Endodermal cell (in vitro differentiated cells): ENCODE data around the gene RPL13A. TPM values are rescaled to one million over a fixed set of nuclear protein-coding genes. Genes with fewer than 3 reads are reported as not detected.

Experiments
- DNase-seq: peaks from one replicate; pipeline ENCODE4 v3.0.0-alpha.2; 2017
- H3K27ac ChIP-seq: 2 replicates; pipeline ENCODE4 v1.5.1; 2013; ENCODE audit warnings: mild to moderate bottlenecking, low read depth, low read length, moderate library complexity
- H3K27me3 ChIP-seq: 2 replicates; pipeline ENCODE4 v1.6.1; 2013; ENCODE audit warnings: mild to moderate bottlenecking, low read length, moderate library complexity; ENCODE audit not compliant: insufficient read depth, control insufficient read depth, poor library complexity, severe bottlenecking
- H3K36me3 ChIP-seq: 2 replicates; pipeline ENCODE4 v1.7.0; 2013; ENCODE audit warnings: mild to moderate bottlenecking, low read length, moderate library complexity; ENCODE audit not compliant: control insufficient read depth, insufficient read depth
- H3K4me1 ChIP-seq: one replicate; pipeline ENCODE4 v1.7.0; 2013; ENCODE audit warnings: low read length; ENCODE audit not compliant: control insufficient read depth, insufficient read depth
- H3K4me3 ChIP-seq: 2 replicates; pipeline ENCODE4 v1.5.1; 2013; ENCODE audit warnings: mild to moderate bottlenecking, low read length, moderate library complexity
- H3K9ac ChIP-seq: 2 replicates; pipeline ENCODE4 v1.6.1; 2013; ENCODE audit warnings: mild to moderate bottlenecking, low read length, moderate library complexity; ENCODE audit not compliant: poor library complexity, severe bottlenecking; ENCODE audit errors: extremely low read depth
- H3K9me3 ChIP-seq: 2 replicates; pipeline ENCODE4 v1.6.1; 2013; ENCODE audit warnings: mild to moderate bottlenecking, low read length, moderate library complexity; ENCODE audit not compliant: control insufficient read depth
- H3K27ac Mint-ChIP-seq: 2 replicates; pipeline ENCODE4 v1.8.0; 2020; ENCODE audit warnings: mixed read lengths
- H3K27me3 Mint-ChIP-seq: 2 replicates; pipeline ENCODE4 v1.8.0; 2021; ENCODE audit warnings: mild to moderate bottlenecking, mixed read lengths; ENCODE audit not compliant: insufficient read depth
- H3K36me3 Mint-ChIP-seq: 2 replicates; pipeline ENCODE4 v1.8.0; 2020; ENCODE audit warnings: low read depth, mixed read lengths
- H3K4me1 Mint-ChIP-seq: 2 replicates; pipeline ENCODE4 v1.8.0; 2020; ENCODE audit warnings: mixed read lengths
- H3K4me3 Mint-ChIP-seq: 2 replicates; pipeline ENCODE4 v1.8.0; 2020; ENCODE audit warnings: mild to moderate bottlenecking, moderate library complexity, mixed read lengths
- H3K9me3 Mint-ChIP-seq: 2 replicates; pipeline ENCODE4 v1.8.0; 2020; ENCODE audit warnings: mild to moderate bottlenecking, mixed read lengths
- WGBS, 2 experiments: methylation state at CpG; one replicate each; pipeline versions ENCODE4 v1.1.5 to v1.1.7; 2013; ENCODE audit warnings: missing lambda C conversion rate in 2 of 2, mixed read lengths in 1 of 2; ENCODE audit not compliant: insufficient coverage in 1 of 2, insufficient read length in 1 of 2; 5-methylcytosine and 5-hydroxymethylcytosine counted together
- total RNA-seq, 2 donors: library from RNA; stranded (reverse); fragmentation: NEBNext Ultra II Directional in 1 of 2; extraction: Animal tissue kit (Norgen Biotek cat#: 25700) in 1 of 2; gene quantifications; 2 replicates in 1 of 2; 3 replicates in 1 of 2; pipeline ENCODE4 v1.2.1, GENCODE V29; 2021
- TF ChIP-seq, protein P1 (sequence below): fragments of 200-600 bp; sonication (generic); conservative IDR thresholded peaks from 2 replicates; pipeline ENCODE4 v1.5.0; 2021; ENCODE audit warnings: antibody characterized with exemption, mild to moderate bottlenecking

Gene RPL13A
- total RNA-seq, 2 donors from 2014 or later, result 2,434 to 3,023 TPM

DNA sequence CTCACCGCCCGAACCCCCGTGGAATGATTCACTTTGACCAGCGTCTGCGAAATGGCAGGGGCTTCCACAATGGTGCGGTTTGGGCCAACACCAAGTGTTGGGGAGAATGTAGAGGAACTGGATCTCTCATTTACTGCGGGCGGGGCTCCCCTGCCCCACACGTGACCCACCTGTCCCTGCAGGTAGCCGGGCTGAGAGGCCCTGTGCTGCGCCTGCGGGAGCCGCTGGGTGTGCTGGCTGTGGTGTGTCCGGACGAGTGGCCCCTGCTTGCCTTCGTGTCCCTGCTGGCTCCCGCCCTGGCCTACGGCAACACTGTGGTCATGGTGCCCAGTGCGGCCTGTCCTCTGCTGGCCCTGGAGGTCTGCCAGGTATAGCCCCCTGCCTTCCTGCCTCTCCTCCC lies 19.2 kb upstream of the RPL13A start:
- H3K9me3 ChIP-seq, result no peaks in the 10 kb centered on the region
- H3K36me3 ChIP-seq, result peaks cover 33% of the 10 kb centered on the region
- no peak overlapping the region for H3K4me3 Mint-ChIP-seq
- TF ChIP-seq, protein P1, sequence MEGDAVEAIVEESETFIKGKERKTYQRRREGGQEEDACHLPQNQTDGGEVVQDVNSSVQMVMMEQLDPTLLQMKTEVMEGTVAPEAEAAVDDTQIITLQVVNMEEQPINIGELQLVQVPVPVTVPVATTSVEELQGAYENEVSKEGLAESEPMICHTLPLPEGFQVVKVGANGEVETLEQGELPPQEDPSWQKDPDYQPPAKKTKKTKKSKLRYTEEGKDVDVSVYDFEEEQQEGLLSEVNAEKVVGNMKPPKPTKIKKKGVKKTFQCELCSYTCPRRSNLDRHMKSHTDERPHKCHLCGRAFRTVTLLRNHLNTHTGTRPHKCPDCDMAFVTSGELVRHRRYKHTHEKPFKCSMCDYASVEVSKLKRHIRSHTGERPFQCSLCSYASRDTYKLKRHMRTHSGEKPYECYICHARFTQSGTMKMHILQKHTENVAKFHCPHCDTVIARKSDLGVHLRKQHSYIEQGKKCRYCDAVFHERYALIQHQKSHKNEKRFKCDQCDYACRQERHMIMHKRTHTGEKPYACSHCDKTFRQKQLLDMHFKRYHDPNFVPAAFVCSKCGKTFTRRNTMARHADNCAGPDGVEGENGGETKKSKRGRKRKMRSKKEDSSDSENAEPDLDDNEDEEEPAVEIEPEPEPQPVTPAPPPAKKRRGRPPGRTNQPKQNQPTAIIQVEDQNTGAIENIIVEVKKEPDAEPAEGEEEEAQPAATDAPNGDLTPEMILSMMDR, result no peak
- H3K27ac ChIP-seq, result no peak overlapping the region
- no peaks in the 10 kb centered on the region for H3K9me3 Mint-ChIP-seq
- H3K9ac ChIP-seq, result no peak overlapping the region
- H3K27me3 ChIP-seq, result no peaks in the 10 kb centered on the region
- no peak overlapping the region for H3K4me3 ChIP-seq
- H3K27ac Mint-ChIP-seq, result no peak overlapping the region
- H3K27me3 Mint-ChIP-seq, result no peaks in the 10 kb centered on the region
- no peak for DNase-seq
- 89 to 90% methylated on average over 13 to 19 of the region's 19 CpGs for WGBS, 2 experiments
- no peaks in the 10 kb centered on the region for H3K4me1 Mint-ChIP-seq
- H3K4me1 ChIP-seq, result no peaks in the 10 kb centered on the region
- H3K36me3 Mint-ChIP-seq, result peaks cover 27% of the 10 kb centered on the region

DNA sequence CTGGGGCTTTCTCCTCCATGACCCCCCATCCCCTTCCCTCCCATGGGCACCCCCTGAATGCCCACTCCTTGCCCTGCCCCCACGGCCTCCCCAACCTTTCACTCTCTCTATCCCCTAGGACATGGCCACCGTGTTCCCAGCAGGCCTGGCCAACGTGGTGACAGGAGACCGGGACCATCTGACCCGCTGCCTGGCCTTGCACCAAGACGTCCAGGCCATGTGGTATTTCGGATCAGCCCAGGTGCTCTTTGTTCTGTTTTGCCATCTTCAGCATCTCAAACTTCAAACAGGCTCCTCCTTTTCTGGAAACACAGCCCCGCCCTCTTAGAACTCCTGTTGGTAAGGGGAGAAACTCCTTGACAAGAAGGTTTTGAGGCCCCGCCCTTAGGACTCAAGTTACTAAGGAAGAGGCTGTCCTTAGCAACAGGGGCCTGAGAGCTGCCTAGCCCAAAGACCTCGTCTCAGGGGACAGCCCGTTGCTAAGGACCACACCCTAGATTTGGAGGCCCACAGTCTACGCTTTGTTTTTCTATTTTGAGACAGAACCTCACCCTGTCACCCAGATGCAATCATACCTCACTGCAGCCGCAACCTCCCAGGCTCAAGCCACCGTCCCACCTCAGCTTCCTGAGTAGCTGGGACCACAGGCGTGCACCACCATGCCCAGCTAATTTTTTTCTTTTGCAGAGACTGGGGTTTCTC lies 18.5 kb upstream of the RPL13A start:
- Histone ChIP-seq H3K27me3 (no peaks in the 10 kb centered on the region), H3K27ac (no peak overlapping the region), H3K4me1 (no peaks in the 10 kb centered on the region), H3K9me3 (no peaks in the 10 kb centered on the region), H3K4me3 (no peak overlapping the region), H3K36me3 (peaks cover 33% of the 10 kb centered on the region), H3K9ac (no peak overlapping the region)
- peak; percentile 93 for DNase-seq
- WGBS, 2 experiments, result 85 to 90% methylated on average over 9 to 15 of the region's 15 CpGs
- Mint-ChIP-seq H3K9me3 (no peaks in the 10 kb centered on the region), H3K4me3 (no peak overlapping the region), H3K27ac (peak overlapping the region; percentile 49), H3K4me1 (no peaks in the 10 kb centered on the region), H3K36me3 (peaks cover 27% of the 10 kb centered on the region), H3K27me3 (no peaks in the 10 kb centered on the region)
- TF ChIP-seq, protein P1, result no peak

DNA sequence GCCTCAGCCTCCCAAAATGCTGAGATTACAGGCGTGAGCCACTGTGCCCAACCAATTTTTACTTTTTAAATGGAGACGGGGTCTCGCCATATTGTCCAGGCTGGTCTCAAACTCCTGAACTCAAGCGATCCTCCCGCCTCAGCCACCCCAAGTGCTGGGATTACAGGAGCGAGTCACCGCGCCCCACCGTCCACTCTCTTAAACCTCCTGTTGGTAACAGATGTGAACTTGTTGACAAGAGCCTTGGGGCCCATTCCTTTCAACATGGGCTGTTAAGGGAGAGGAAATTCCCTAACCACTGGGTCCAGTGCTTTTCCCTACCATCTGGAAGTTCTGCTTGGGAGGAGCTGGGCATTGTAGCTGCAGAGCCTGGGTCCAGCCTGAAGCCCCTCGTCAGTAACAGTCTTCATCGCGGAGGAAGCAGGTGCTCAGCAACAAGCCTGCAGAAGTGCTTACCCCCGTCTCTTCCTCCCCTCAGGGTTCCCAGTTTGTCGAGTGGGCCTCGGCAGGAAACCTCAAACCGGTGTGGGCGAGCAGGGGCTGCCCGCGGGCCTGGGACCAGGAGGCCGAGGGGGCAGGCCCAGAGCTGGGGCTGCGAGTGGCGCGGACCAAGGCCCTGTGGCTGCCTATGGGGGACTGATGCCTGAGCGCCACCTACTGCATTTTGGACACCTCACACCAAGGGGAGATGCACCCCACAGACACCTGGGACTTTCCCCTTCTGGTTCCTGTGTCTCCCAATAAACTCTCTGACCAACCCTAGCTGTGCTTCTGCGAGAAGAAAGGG lies 17.4 kb upstream of the RPL13A start:
- H3K4me3 ChIP-seq, result no peak overlapping the region
- no peak overlapping the region for H3K9ac ChIP-seq
- 95 to 96% methylated on average over 15 to 25 of the region's 25 CpGs for WGBS, 2 experiments
- H3K4me1 ChIP-seq, result no peaks in the 10 kb centered on the region
- TF ChIP-seq, protein P1, result peak; percentile 34
- H3K27ac ChIP-seq, result no peak overlapping the region
- Mint-ChIP-seq H3K4me1 (no peaks in the 10 kb centered on the region), H3K9me3 (no peaks in the 10 kb centered on the region), H3K36me3 (peaks cover 21% of the 10 kb centered on the region), H3K4me3 (no peak overlapping the region), H3K27me3 (peaks cover 6% of the 10 kb centered on the region), H3K27ac (no peak overlapping the region)
- peaks cover 6% of the 10 kb centered on the region for H3K27me3 ChIP-seq
- peaks cover 30% of the 10 kb centered on the region for H3K36me3 ChIP-seq
- no peaks in the 10 kb centered on the region for H3K9me3 ChIP-seq
- DNase-seq, result no peak
